Liver (tissue), 9 donors: ENCODE results near the gene ZGLP1. TPM values are rescaled to one million over a fixed set of nuclear protein-coding genes. Genes with fewer than 3 reads are reported as not detected.
A peak's percentile ranks its signal among the peaks of the same experiment; 100 is the strongest.

Experiments used
- DNase-seq: peaks from one replicate; pipeline ENCODE4 v3.0.0-alpha.2; 2017; ENCODE audit warnings: low spot score
- H3K27ac ChIP-seq, 2 donors: one replicate each; pipeline ENCODE4 v1.7.0; 2013; ENCODE audit warnings: inconsistent platforms in 2 of 2, low read length in 2 of 2, control low read depth in 1 of 2, low read depth in 1 of 2, mild to moderate bottlenecking in 1 of 2
- H3K27me3 ChIP-seq, 4 donors: one replicate each; pipeline versions ENCODE4 v1.6.1 to v1.7.0; 2013; ENCODE audit warnings: low read length in 3 of 4, inconsistent platforms in 1 of 4, mild to moderate bottlenecking in 1 of 4, moderate library complexity in 1 of 4; ENCODE audit not compliant: control insufficient read depth in 4 of 4, insufficient read depth in 4 of 4
- H3K36me3 ChIP-seq, 4 donors: one replicate each; pipeline versions ENCODE4 v1.6.1 to v1.7.0; 2013; ENCODE audit warnings: low read length in 3 of 4, mild to moderate bottlenecking in 3 of 4, low read depth in 1 of 4, moderate library complexity in 1 of 4; ENCODE audit not compliant: control insufficient read depth in 4 of 4, insufficient read depth in 3 of 4
- H3K4me1 ChIP-seq, 4 donors: one replicate each; pipeline versions ENCODE4 v1.6.1 to v1.7.0; 2013; ENCODE audit warnings: low read length in 3 of 4, mild to moderate bottlenecking in 3 of 4, moderate library complexity in 1 of 4; ENCODE audit not compliant: control insufficient read depth in 4 of 4, insufficient read depth in 4 of 4
- H3K4me3 ChIP-seq, 3 donors: one replicate each; pipeline versions ENCODE4 v1.6.1 to v1.7.0; 2013; ENCODE audit warnings: low read length in 3 of 3, control low read depth in 1 of 3, low read depth in 1 of 3, mild to moderate bottlenecking in 1 of 3
- H3K9ac ChIP-seq, 2 donors: one replicate each; pipeline ENCODE4 v1.7.0; 2013; ENCODE audit warnings: low read length in 2 of 2, mild to moderate bottlenecking in 2 of 2, moderate library complexity in 2 of 2, control low read depth in 1 of 2, low read depth in 1 of 2
- H3K9me3 ChIP-seq, 4 donors: one replicate each; pipeline versions ENCODE4 v1.6.1 to v1.7.0; 2013; ENCODE audit warnings: low read length in 3 of 4; ENCODE audit not compliant: control insufficient read depth in 4 of 4
- EGR1 ChIP-seq, 2 donors: IDR thresholded peaks; 2 replicates each; pipeline ENCODE4 v1.6.1; 2016 to 2018; ENCODE audit warnings: antibody characterized with exemption in 2 of 2, low read depth in 2 of 2
- FOXA1 ChIP-seq: IDR thresholded peaks from 2 replicates; pipeline ENCODE4 v1.6.1; 2016; ENCODE audit warnings: antibody characterized with exemption
- FOXA2 ChIP-seq: IDR thresholded peaks from 2 replicates; pipeline ENCODE4 v1.6.1; 2016; ENCODE audit warnings: antibody characterized with exemption
- GABPA ChIP-seq, 2 donors: IDR thresholded peaks in 1 of 2; conservative IDR thresholded peaks in 1 of 2; 2 replicates each; pipeline ENCODE4 v1.6.1; 2016; ENCODE audit warnings: antibody characterized with exemption in 2 of 2, mild to moderate bottlenecking in 1 of 2, moderate library complexity in 1 of 2
- HNF4A ChIP-seq, 2 donors: conservative IDR thresholded peaks; 2 replicates each; pipeline ENCODE4 v1.6.1; 2016; ENCODE audit warnings: antibody characterized with exemption in 2 of 2, mild to moderate bottlenecking in 2 of 2
- HNF4G ChIP-seq: IDR thresholded peaks from 2 replicates; pipeline ENCODE4 v1.6.1; 2016; ENCODE audit warnings: antibody characterized with exemption
- JUND ChIP-seq, 2 donors: IDR thresholded peaks; 2 replicates each; pipeline ENCODE4 v1.6.1; 2016; ENCODE audit warnings: antibody characterized with exemption in 2 of 2
- NR2F2 ChIP-seq: IDR thresholded peaks from 2 replicates; pipeline ENCODE4 v1.6.1; 2016; ENCODE audit warnings: antibody characterized with exemption
- RAD21 ChIP-seq, 2 donors: IDR thresholded peaks; 2 replicates each; pipeline ENCODE4 v1.6.1; 2016; ENCODE audit warnings: antibody characterized with exemption in 2 of 2, mild to moderate bottlenecking in 2 of 2
- RXRA ChIP-seq, 2 donors: IDR thresholded peaks; 2 replicates each; pipeline ENCODE4 v1.6.1; 2017 to 2018; ENCODE audit warnings: antibody characterized with exemption in 2 of 2, mild to moderate bottlenecking in 1 of 2
- SP1 ChIP-seq: IDR thresholded peaks from 2 replicates; pipeline ENCODE4 v1.6.1; 2018; ENCODE audit warnings: antibody characterized with exemption, mild to moderate bottlenecking
- TAF1 ChIP-seq: conservative IDR thresholded peaks from 2 replicates; pipeline ENCODE4 v1.6.1; 2016; ENCODE audit warnings: antibody characterized with exemption, mild to moderate bottlenecking
- YY1 ChIP-seq: IDR thresholded peaks from 2 replicates; pipeline ENCODE4 v1.6.1; 2016; ENCODE audit warnings: antibody characterized with exemption, mild to moderate bottlenecking
- WGBS: extraction: QIAGEN DNeasy Blood & Tissue Kit; methylation state at CpG from one replicate; pipeline ENCODE4 v1.1.7; 2013; 5-methylcytosine and 5-hydroxymethylcytosine counted together
- polyA plus RNA-seq, 2 donors: library from polyadenylated mRNA; stranded (reverse) in 1 of 2; unstranded in 1 of 2; fragments of 200-250 nt in 1 of 2; fragments of >200 nt in 1 of 2; fragmentation: Nextera tagmentation in 1 of 2; extraction: Ambion mirVana in 1 of 2; gene quantifications; one replicate each; pipeline versions ENCODE4 v1.2.1 to v1.2.3, GENCODE V29; 2013 to 2015
- total RNA-seq, 2 donors: library from RNA; depleted of rRNA; stranded (reverse); fragments of >200 nt; gene quantifications; one replicate each; pipeline ENCODE4 v1.2.3, GENCODE V29; 2014
- TF ChIP-seq, protein P1 (sequence below): fragments of 150-350 bp; IDR thresholded peaks from 2 replicates; pipeline ENCODE4 v1.5.1; 2017; ENCODE audit warnings: improper control_type of control experiment, low read depth, low read length; ENCODE audit not compliant: missing input control
- TF ChIP-seq, protein P2 (sequence below): IDR thresholded peaks from 2 replicates; pipeline ENCODE4 v1.6.1; 2016; ENCODE audit warnings: antibody characterized with exemption
- TF ChIP-seq, protein P3 (sequence below): IDR thresholded peaks from 2 replicates; pipeline ENCODE4 v1.6.1; 2016; ENCODE audit warnings: antibody characterized with exemption
- TF ChIP-seq, protein P4 (sequence below): IDR thresholded peaks from 2 replicates; pipeline ENCODE4 v1.6.1; 2016; ENCODE audit warnings: antibody characterized with exemption
- donor health status: healthy.
- donor health status: healthy.
- donor health status: healthy.
- donor health status: healthy.
- donor health status: healthy.

Gene ZGLP1
- total and polyA plus RNA-seq, 4 donors = 0.61 to 1.2 (median 0.82) TPM

DNA sequence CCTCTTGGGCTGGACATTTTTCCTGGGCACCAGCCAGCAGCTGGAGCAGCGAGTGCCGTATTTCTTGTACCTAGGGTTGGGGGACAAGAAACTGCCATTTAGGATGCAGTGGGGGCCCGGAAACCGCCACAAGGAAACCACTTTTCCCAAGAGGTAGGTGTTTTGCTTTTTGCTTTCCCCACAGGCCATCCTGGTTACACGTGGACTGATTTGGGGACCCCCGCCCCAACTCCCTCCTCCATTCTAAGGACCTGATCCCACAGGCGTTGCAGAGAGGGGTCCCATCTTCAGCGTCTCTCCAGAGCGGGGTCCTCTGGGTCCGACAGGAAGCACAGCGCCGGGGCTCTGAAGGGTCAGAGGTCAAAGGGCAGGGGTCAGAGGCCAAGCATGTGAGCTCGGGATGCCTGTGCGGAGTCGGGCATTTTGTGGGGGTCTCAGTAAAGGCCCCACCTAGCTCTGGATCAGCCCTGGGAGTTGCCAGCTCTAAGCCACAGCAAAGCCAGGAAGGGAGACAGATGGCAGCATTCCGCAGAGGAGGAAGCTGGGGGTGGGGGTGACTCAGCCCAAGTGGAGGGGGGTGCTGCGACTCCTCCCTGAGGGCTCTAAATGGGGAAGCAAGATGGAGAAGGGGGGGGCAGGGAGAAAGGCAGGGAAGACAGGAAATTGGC is 4.3 kb downstream of the ZGLP1 start:
- Histone ChIP-seq H3K27ac (no peak overlapping the region), H3K9me3 (no peaks in the 10 kb centered on the region), H3K4me1 (no peaks in the 10 kb centered on the region), H3K4me3 (no peak overlapping the region), H3K9ac (no peak overlapping the region), H3K36me3 (peaks cover 0 to 4% (median under 1%) of the 10 kb centered on the region in 4 donors), H3K27me3 (no peaks in the 10 kb centered on the region)
- 80% methylated on average over 17 of the region's 17 CpGs for WGBS
- peak; percentile 34 for DNase-seq
- no peak for TF ChIP-seq YY1
- no peak for TF ChIP-seq FOXA1
- TF ChIP-seq GABPA (IDR thresholded peaks at IDR 0.05 in 1 of 2, conservative IDR thresholded peaks at IDR 0.05 in 1 of 2) = no peak
- TF ChIP-seq JUND (IDR thresholded peaks at IDR 0.05) = no peak
- no peak for TF ChIP-seq SP1
- no peak for TF ChIP-seq HNF4G
- TF ChIP-seq EGR1 (IDR thresholded peaks at IDR 0.05; ENCODE audit: low read depth in 2 of 2) = no peak
- no peak for TF ChIP-seq HNF4A (conservative IDR thresholded peaks at IDR 0.05)
- TF ChIP-seq, protein P1, sequence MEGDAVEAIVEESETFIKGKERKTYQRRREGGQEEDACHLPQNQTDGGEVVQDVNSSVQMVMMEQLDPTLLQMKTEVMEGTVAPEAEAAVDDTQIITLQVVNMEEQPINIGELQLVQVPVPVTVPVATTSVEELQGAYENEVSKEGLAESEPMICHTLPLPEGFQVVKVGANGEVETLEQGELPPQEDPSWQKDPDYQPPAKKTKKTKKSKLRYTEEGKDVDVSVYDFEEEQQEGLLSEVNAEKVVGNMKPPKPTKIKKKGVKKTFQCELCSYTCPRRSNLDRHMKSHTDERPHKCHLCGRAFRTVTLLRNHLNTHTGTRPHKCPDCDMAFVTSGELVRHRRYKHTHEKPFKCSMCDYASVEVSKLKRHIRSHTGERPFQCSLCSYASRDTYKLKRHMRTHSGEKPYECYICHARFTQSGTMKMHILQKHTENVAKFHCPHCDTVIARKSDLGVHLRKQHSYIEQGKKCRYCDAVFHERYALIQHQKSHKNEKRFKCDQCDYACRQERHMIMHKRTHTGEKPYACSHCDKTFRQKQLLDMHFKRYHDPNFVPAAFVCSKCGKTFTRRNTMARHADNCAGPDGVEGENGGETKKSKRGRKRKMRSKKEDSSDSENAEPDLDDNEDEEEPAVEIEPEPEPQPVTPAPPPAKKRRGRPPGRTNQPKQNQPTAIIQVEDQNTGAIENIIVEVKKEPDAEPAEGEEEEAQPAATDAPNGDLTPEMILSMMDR = no peak
- no peak for TF ChIP-seq TAF1
- no peak for TF ChIP-seq RAD21 (IDR thresholded peaks at IDR 0.05)

DNA sequence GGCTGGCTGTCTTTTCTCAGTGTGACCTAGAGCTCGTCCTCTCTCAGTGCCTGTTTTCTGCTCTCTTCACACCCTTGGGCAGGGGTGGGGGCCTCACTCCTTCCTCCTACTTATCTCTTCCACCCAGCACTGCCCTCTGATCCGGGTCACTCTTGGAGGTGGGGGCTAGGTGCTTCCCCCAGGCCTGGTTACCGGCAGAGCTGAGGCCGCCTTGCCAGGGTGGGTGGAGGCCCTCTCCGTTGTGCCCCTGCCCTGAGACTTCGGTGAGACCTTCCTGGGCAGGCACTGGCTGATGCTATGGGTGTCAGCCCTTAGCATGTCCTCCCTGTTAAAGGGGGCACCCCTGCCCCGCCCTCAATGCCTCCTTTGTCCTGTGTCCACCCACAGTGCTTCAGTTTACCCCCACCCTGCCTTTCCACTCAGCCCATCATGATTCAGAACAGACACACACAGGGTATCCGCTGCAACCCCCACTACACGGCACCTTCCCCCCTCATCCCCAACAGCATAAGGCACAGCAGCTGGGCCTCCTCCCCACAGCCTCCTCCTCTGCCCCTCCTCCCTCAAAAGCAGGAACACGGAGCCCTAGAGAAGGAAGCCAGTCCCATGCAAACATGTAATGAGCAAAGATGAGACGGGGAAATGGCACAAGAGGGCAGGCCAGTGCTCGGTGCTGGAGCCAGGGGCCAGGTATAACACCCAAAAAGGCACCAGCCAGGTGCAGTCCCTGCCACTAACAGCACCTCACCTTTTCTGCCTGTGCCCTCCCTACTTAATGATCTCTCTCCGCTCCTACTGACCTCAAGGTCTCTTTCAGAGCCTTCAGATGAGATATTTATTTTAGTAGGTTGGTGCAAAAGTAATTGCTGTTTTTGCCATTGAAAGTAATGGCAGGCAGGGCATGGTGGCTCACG is 9.8 kb downstream of the ZGLP1 start:
- WGBS = 50% methylated on average over 14 of the region's 14 CpGs
- no peak overlapping the region for H3K27ac ChIP-seq
- TF ChIP-seq FOXA1 (no peak), NR2F2 (peak; percentile 12)
- H3K4me1 ChIP-seq = peaks cover 3 to 10% (median 6%) of the 10 kb centered on the region in 4 donors
- no peak overlapping the region for H3K9ac ChIP-seq
- peaks cover 0 to 1% (median 0%) of the 10 kb centered on the region in 4 donors for H3K36me3 ChIP-seq
- peak; percentile 72 for DNase-seq
- H3K9me3 ChIP-seq = no peaks in the 10 kb centered on the region
- H3K27me3 ChIP-seq = peaks cover 0 to 5% (median 2%) of the 10 kb centered on the region in 4 donors
- H3K4me3 ChIP-seq = no peak overlapping the region

DNA sequence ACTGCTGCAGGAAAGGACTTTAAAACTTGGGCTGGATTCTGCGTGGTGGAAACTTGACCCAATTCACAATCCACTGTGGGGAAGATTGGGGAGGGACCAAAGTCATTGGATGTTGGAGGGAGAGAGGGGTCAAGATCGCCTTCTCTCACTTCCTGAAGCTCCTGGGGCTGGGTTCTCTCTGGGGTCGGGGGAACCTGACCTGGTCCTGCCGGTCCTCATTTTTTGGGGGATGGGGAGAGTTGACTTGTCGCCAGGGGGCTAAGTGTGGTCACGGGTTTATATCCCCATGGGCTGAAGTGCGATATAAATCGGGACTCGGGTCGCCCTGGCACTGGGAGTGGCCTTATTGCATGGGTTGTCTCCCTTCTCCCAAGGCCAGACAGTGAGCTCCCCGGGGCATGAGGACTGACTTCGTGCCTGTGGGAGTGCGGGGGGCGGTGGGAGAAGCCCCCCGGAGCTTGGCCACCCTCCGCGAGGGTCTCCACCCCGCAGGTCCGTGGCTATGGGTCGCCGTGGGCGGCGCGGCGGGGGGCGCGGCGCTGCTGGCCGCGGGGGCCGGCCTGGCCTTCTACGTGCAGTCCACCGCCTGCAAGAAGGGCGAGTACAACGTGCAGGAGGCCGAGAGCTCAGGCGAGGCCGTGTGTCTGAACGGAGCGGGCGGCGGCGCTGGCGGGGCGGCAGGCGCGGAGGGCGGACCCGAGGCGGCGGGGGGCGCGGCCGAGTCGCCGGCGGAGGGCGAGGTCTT is 13.6 kb downstream of the ZGLP1 start:
- H3K4me1 ChIP-seq = peaks cover 14 to 25% (median 17%) of the 10 kb centered on the region in 4 donors
- H3K9ac ChIP-seq = no peak overlapping the region
- 9% methylated on average over 58 of the region's 58 CpGs for WGBS
- H3K4me3 ChIP-seq = no peak overlapping the region
- DNase-seq = peak; percentile 75
- H3K9me3 ChIP-seq = no peaks in the 10 kb centered on the region
- H3K27ac ChIP-seq = no peak overlapping the region
- H3K36me3 ChIP-seq = no peaks in the 10 kb centered on the region
- peaks cover 2 to 13% (median 7%) of the 10 kb centered on the region in 4 donors for H3K27me3 ChIP-seq
- TF ChIP-seq FOXA1 (no peak), RXRA (IDR thresholded peaks at IDR 0.05) (no peak), SP1 (no peak), NR2F2 (no peak), HNF4A (conservative IDR thresholded peaks at IDR 0.05) (no peak), JUND (IDR thresholded peaks at IDR 0.05) (no peak), HNF4G (no peak), EGR1 (IDR thresholded peaks at IDR 0.05; ENCODE audit: low read depth in 2 of 2) (no peak), GABPA (IDR thresholded peaks at IDR 0.05 in 1 of 2, conservative IDR thresholded peaks at IDR 0.05 in 1 of 2) (no peak), TAF1 (no peak), FOXA2 (no peak)
- TF ChIP-seq, protein P1 = no peak
- TF ChIP-seq, protein P2, sequence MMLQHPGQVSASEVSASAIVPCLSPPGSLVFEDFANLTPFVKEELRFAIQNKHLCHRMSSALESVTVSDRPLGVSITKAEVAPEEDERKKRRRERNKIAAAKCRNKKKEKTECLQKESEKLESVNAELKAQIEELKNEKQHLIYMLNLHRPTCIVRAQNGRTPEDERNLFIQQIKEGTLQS = no peak
- TF ChIP-seq, protein P3, sequence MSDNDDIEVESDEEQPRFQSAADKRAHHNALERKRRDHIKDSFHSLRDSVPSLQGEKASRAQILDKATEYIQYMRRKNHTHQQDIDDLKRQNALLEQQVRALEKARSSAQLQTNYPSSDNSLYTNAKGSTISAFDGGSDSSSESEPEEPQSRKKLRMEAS = no peak
- TF ChIP-seq, protein P4, sequence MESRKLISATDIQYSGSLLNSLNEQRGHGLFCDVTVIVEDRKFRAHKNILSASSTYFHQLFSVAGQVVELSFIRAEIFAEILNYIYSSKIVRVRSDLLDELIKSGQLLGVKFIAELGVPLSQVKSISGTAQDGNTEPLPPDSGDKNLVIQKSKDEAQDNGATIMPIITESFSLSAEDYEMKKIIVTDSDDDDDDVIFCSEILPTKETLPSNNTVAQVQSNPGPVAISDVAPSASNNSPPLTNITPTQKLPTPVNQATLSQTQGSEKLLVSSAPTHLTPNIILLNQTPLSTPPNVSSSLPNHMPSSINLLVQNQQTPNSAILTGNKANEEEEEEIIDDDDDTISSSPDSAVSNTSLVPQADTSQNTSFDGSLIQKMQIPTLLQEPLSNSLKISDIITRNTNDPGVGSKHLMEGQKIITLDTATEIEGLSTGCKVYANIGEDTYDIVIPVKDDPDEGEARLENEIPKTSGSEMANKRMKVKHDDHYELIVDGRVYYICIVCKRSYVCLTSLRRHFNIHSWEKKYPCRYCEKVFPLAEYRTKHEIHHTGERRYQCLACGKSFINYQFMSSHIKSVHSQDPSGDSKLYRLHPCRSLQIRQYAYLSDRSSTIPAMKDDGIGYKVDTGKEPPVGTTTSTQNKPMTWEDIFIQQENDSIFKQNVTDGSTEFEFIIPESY = no peak
